ENCODE measurements around the gene DISC1. TPM values are rescaled to one million over a fixed set of nuclear protein-coding genes. Genes with fewer than 3 reads are reported as not detected.

Gene DISC1
- total RNA-seq, 1 experiment from 2014 or later, result 1.8 TPM

- no peak for TF ChIP-seq ZBTB33 (IDR thresholded peaks at IDR 0.05; ENCODE audit: extremely low read depth, insufficient replicate concordance, low read length)
- TF ChIP-seq SIN3A (IDR thresholded peaks at IDR 0.05; ENCODE audit: low read depth), result no peak
- TF ChIP-seq TCF7L2 (IDR thresholded peaks at IDR 0.05; ENCODE audit: borderline replicate concordance, extremely low read depth, insufficient read depth, insufficient read length), result no peak
- TF ChIP-seq, protein P1, sequence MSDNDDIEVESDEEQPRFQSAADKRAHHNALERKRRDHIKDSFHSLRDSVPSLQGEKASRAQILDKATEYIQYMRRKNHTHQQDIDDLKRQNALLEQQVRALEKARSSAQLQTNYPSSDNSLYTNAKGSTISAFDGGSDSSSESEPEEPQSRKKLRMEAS (IDR thresholded peaks at IDR 0.05), result no peak
Observed at GRCh38 chr1:231629132-231629531, 2.5 kb downstream of the DISC1 start (continued).

DNA sequence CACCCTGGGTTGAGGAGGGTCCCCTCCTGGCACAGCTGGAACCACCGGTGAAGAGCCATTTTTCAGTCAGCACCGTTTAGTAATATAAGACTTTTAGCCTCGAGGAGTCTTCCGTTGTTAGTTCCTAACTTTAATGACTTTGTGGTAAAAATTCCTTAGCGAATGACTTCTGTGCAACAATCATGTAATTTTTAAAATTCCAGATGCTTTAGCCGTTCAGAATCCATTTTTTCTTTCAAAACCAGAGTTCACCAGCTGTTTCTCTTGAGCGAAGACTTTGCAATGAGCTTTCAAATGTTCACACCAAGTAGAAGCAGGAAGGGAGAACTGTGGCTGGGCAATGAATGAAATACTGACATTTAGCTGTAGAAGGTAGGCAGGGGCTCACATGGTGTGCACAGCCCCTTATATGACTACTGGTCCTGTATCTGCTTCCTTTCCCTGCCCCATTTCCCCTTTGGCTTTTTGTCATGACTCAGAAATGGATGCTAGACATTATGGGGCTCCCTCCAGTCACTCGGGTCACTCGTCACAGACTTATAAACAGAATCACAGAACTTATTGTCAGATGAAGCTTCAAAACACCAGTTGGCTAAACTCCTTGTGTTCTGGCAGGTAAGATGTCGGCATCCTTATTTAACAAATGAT lies 4.1 kb downstream of the DISC1 start:
- H3K9me2 ChIP-seq (ENCODE audit: insufficient read depth), result no peaks in the 10 kb centered on the region
- no peak overlapping the region for H2AFZ ChIP-seq (ENCODE audit: low read depth, low read length, poor library complexity, severe bottlenecking)
- peaks cover 3 to 25% of the 10 kb centered on the region in 2 experiments; a peak in 3 of 4 replicates for H3K4me1 ChIP-seq (ENCODE audit: control insufficient read depth in 1 of 2, insufficient read depth in 2 of 2, low read length in 2 of 2)
- no peaks in the 10 kb centered on the region for H4K20me1 ChIP-seq (ENCODE audit: insufficient read depth)
- H3K36me3 ChIP-seq (ENCODE audit: control insufficient read depth in 1 of 2, insufficient read depth in 2 of 2, low read length in 2 of 2), result no peaks in the 10 kb centered on the region
- ChIA-PET CTCF (no interaction called here), POLR2A (no interaction called here), RAD21 (ENCODE audit: low non-redundant PET in 1 of 2, low total read pairs in 2 of 2, uncharacterized antibody in 2 of 2, unreplicated experiment in 2 of 2) (no interaction called here)
- H3K27ac ChIP-seq (ENCODE audit: low read depth, low read length), result no peak overlapping the region
- ATAC-seq (no peak), DNase-seq (ENCODE audit: low read depth, low spot score) (no peak)
- H3K9ac ChIP-seq (ENCODE audit: low read length), result no peak overlapping the region
- H3K4me2 ChIP-seq (ENCODE audit: low read length), result no peak overlapping the region
- H3K79me2 ChIP-seq (ENCODE audit: insufficient read depth, low read length), result no peaks in the 10 kb centered on the region
- H3K4me3 ChIP-seq (replicated peaks in 1 of 2; ENCODE audit: low read depth in 1 of 2, low read length in 2 of 2), result no peak overlapping the region
- no peaks in the 10 kb centered on the region for H3K9me3 ChIP-seq (ENCODE audit: control insufficient read depth in 1 of 2, insufficient read depth in 1 of 2, low read depth in 1 of 2, low read length in 2 of 2)
- H3K27me3 ChIP-seq (ENCODE audit: insufficient read depth, low read length), result no peaks in the 10 kb centered on the region
- intact Hi-C loops (cut with micrococcal nuclease), result no loop called here
- no TSS peak for BruUV-seq (replicated peaks)
- TF ChIP-seq POLR2AphosphoS5 (IDR thresholded peaks at IDR 0.05; ENCODE audit: low read depth, low read length), result no peak
- TF ChIP-seq, protein P1 (IDR thresholded peaks at IDR 0.05), result no peak
- TF ChIP-seq CTCF (IDR thresholded peaks at IDR 0.05 in 2 of 3, conservative IDR thresholded peaks at IDR 0.05 in 1 of 3; ENCODE audit: borderline replicate concordance in 1 of 3, insufficient read depth in 1 of 3, low read depth in 2 of 3, low read length in 2 of 3), result no peak
- no peak for TF ChIP-seq SRF (IDR thresholded peaks at IDR 0.05; ENCODE audit: low read depth)
- TF ChIP-seq FOSL1 (IDR thresholded peaks at IDR 0.05; ENCODE audit: low read depth), result no peak
- TF ChIP-seq CEBPB (IDR thresholded peaks at IDR 0.05; ENCODE audit: low read depth), result no peak
- TF ChIP-seq SIN3A (IDR thresholded peaks at IDR 0.05; ENCODE audit: low read depth), result no peak
- no peak for TF ChIP-seq SP1 (IDR thresholded peaks at IDR 0.05; ENCODE audit: low read depth)
- no peak for TF ChIP-seq ZFX (IDR thresholded peaks at IDR 0.05)
- no peak for TF ChIP-seq ZNF274 (IDR thresholded peaks at IDR 0.05; ENCODE audit: low read depth, low read length)
- TF ChIP-seq POLR2A (IDR thresholded peaks at IDR 0.05; ENCODE audit: borderline replicate concordance, extremely low read depth, insufficient read depth, insufficient read length), result no peak
- TF ChIP-seq ELF1 (IDR thresholded peaks at IDR 0.05; ENCODE audit: borderline replicate concordance, low read depth), result no peak
- TF ChIP-seq YY1 (IDR thresholded peaks at IDR 0.05; ENCODE audit: extremely low read depth, insufficient replicate concordance, low read depth, low read length), result no peak
- TF ChIP-seq EGR1 (IDR thresholded peaks at IDR 0.05; ENCODE audit: low read depth), result no peak
- TF ChIP-seq RAD21 (IDR thresholded peaks at IDR 0.05; ENCODE audit: low read depth), result no peak
